ENCODE data around the gene IL15.

DNA sequence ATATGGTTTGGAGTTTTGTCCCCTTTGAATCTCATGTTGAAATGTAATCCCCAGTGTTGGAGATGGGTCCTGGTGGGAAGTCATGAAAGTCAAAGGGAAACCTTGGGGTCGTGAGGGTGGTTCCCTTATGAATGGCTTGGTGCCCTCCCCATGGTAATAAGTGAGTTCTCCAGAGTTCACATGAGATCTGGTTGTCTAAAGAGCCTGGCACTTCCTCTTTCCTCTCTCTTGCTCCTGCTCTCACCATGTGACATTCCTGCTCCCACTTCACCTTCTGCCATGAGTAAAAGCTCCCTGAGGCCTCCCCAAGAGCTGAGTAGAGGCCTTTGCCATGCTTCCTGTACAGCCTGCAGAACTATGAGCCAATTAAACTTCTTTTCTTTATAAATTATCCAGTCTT, 5.5 kb upstream of the IL15 start:
- TF ChIP-seq, protein P1, sequence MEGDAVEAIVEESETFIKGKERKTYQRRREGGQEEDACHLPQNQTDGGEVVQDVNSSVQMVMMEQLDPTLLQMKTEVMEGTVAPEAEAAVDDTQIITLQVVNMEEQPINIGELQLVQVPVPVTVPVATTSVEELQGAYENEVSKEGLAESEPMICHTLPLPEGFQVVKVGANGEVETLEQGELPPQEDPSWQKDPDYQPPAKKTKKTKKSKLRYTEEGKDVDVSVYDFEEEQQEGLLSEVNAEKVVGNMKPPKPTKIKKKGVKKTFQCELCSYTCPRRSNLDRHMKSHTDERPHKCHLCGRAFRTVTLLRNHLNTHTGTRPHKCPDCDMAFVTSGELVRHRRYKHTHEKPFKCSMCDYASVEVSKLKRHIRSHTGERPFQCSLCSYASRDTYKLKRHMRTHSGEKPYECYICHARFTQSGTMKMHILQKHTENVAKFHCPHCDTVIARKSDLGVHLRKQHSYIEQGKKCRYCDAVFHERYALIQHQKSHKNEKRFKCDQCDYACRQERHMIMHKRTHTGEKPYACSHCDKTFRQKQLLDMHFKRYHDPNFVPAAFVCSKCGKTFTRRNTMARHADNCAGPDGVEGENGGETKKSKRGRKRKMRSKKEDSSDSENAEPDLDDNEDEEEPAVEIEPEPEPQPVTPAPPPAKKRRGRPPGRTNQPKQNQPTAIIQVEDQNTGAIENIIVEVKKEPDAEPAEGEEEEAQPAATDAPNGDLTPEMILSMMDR (IDR thresholded peaks at IDR 0.05) = no peak
- TF ChIP-seq POLR2A (IDR thresholded peaks at IDR 0.05) (no peak), POLR2AphosphoS5 (IDR thresholded peaks at IDR 0.05; ENCODE audit: insufficient read depth in 1 of 2, low read depth in 1 of 2) (no peak)
